KMS-11 (cell line): ENCODE results near the gene STIM1.

ENCODE experiments used
- H2AFZ ChIP-seq: fragments of 200-600 bp; sonication (generic); 2 replicates; pipeline ENCODE4 v1.6.1; 2016; ENCODE audit warnings: antibody characterized with exemption, mixed run types, low read depth
- H3K27ac ChIP-seq: fragments of 200-600 bp; sonication (generic); 2 replicates; pipeline ENCODE4 v1.6.1; 2016; ENCODE audit warnings: mild to moderate bottlenecking, mixed run types
- H3K27me3 ChIP-seq: fragments of 200-600 bp; sonication (generic); 2 replicates; pipeline ENCODE4 v1.6.1; 2017; ENCODE audit warnings: mild to moderate bottlenecking, low read depth, mixed run types, moderate library complexity; ENCODE audit not compliant: insufficient read depth
- H3K36me3 ChIP-seq: fragments of 200-600 bp; sonication (generic); 2 replicates; pipeline ENCODE4 v1.6.1; 2017; ENCODE audit warnings: mild to moderate bottlenecking, mixed run types; ENCODE audit not compliant: insufficient read depth
- H3K4me1 ChIP-seq: fragments of 200-600 bp; sonication (generic); 2 replicates; pipeline ENCODE4 v1.6.1; 2016; ENCODE audit warnings: mild to moderate bottlenecking, low read depth, mixed run types; ENCODE audit not compliant: poor library complexity, severe bottlenecking
- H3K4me2 ChIP-seq: fragments of 200-600 bp; sonication (generic); 2 replicates; pipeline ENCODE4 v1.7.0; 2016; ENCODE audit warnings: mild to moderate bottlenecking, mixed run types
- H3K4me3 ChIP-seq: fragments of 200-600 bp; sonication (generic); IDR thresholded peaks from 2 replicates; pipeline ENCODE4 v1.6.1; 2017; ENCODE audit warnings: low read depth, low read length, mixed read lengths; ENCODE audit not compliant: insufficient read depth
- H3K79me2 ChIP-seq: fragments of 200-600 bp; sonication (generic); 2 replicates; pipeline ENCODE4 v1.6.1; 2016; ENCODE audit warnings: low read depth, mixed run types; ENCODE audit not compliant: insufficient read depth
- H3K9ac ChIP-seq: fragments of 200-600 bp; sonication (generic); 2 replicates; pipeline ENCODE4 v1.6.1; 2016; ENCODE audit warnings: mild to moderate bottlenecking, mixed run types
- H4K20me1 ChIP-seq: fragments of 200-600 bp; sonication (generic); 2 replicates; pipeline ENCODE4 v1.6.1; 2016; ENCODE audit warnings: mild to moderate bottlenecking, mixed run types; ENCODE audit not compliant: insufficient read depth
- CTCF ChIP-seq: fragments of 200-600 bp; sonication (generic); conservative IDR thresholded peaks from 2 replicates; pipeline ENCODE4 v1.6.1; 2017; ENCODE audit warnings: low read depth, mild to moderate bottlenecking, antibody characterized with exemption, low read length, moderate library complexity, mixed read lengths

STIM1 gene

DNA sequence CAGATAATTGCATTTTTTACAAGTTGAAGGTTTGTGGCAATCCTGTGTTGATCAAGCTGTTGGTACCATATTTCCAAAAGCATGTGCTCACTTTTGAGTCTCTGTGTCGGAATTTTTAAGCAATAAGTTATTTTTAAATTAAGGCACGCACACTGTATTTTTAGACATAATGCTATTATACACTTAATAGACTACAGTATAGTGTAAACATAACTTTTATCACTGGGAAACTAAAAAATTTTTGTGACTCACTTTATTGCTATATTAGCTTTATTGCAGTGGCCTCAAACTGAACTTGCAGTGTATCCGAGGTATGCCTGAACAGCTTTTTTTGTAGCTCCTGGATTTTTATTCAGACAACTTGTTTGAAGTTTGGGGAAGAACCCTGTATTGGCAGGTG is 207.9 kb downstream of the STIM1 start:
- Histone ChIP-seq H3K4me2 (no peak overlapping the region), H2AFZ (no peak overlapping the region), H3K27me3 (no peaks in the 10 kb centered on the region), H3K27ac (no peak overlapping the region), H3K4me1 (peaks cover 24% of the 10 kb centered on the region), H3K36me3 (no peaks in the 10 kb centered on the region), H3K9ac (no peak overlapping the region), H3K4me3 (no peak overlapping the region), H4K20me1 (no peaks in the 10 kb centered on the region), H3K79me2 (no peaks in the 10 kb centered on the region)
- TF ChIP-seq CTCF: no peak

DNA sequence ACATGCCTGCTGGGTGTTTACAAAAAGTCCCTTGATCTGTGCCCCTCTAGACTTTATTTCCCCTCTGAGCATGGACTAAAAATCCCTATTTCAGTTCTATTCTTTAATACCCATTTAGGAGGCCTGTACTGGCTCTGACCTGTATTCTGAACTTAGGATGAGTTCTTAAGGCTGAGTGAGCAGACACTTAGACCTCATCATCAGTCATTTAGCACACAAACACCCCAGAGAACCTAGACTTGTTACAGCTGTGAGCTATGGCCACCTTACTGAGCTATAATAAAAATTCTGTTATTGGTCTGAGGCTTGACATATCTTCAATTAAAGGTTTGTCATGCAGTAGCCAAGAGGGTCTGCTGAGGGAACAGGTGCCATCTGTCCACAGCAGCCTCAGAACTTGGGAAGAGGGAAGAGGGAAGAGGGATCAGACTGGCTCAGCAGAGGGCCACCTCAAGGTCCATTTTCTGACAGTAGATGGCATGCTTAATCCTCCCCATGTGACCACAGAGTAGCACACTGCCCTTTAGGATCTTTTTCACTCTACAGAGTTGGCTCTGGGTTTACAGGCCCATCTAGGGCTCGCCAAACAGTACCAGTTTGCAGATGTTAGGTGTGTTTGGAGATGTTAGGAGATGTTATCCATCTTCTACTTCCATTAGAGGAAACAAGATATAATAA is 209.0 kb downstream of the STIM1 start:
- no peak overlapping the region for H2AFZ ChIP-seq
- no peak overlapping the region for H3K4me2 ChIP-seq
- H3K79me2 ChIP-seq: no peaks in the 10 kb centered on the region
- no peak overlapping the region for H3K27ac ChIP-seq
- H3K27me3 ChIP-seq: no peaks in the 10 kb centered on the region
- H3K36me3 ChIP-seq: no peaks in the 10 kb centered on the region
- H4K20me1 ChIP-seq: no peaks in the 10 kb centered on the region
- no peak for TF ChIP-seq CTCF
- no peak overlapping the region for H3K9ac ChIP-seq
- H3K4me1 ChIP-seq: peaks cover 34% of the 10 kb centered on the region
- no peak overlapping the region for H3K4me3 ChIP-seq

DNA sequence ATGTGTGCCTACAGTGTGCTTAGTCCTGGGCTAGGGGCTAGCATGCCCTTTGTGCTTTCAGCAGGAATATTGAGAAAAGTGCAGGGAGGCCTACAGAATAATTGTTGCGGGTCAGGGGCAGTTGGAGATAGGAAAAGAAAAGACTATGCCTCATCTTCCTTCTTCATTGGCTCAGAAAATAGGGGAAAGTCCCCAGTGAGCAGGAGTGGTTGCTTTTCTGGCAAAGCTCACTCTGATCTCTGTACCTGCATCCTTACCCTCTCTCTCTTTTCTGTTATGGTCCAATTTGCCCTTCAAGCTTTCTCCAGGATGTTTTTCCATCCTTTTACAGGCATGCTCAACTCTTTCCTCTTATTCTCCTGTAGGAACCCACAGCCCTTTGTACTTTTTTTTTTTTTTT is 209.6 kb downstream of the STIM1 start:
- Histone ChIP-seq H4K20me1 (no peaks in the 10 kb centered on the region), H3K4me3 (no peak overlapping the region), H3K36me3 (no peaks in the 10 kb centered on the region), H3K79me2 (no peaks in the 10 kb centered on the region), H3K4me1 (peaks cover 41% of the 10 kb centered on the region), H3K9ac (no peak overlapping the region), H3K4me2 (no peak overlapping the region), H2AFZ (no peak overlapping the region), H3K27me3 (no peaks in the 10 kb centered on the region), H3K27ac (no peak overlapping the region)
- TF ChIP-seq CTCF: no peak

DNA sequence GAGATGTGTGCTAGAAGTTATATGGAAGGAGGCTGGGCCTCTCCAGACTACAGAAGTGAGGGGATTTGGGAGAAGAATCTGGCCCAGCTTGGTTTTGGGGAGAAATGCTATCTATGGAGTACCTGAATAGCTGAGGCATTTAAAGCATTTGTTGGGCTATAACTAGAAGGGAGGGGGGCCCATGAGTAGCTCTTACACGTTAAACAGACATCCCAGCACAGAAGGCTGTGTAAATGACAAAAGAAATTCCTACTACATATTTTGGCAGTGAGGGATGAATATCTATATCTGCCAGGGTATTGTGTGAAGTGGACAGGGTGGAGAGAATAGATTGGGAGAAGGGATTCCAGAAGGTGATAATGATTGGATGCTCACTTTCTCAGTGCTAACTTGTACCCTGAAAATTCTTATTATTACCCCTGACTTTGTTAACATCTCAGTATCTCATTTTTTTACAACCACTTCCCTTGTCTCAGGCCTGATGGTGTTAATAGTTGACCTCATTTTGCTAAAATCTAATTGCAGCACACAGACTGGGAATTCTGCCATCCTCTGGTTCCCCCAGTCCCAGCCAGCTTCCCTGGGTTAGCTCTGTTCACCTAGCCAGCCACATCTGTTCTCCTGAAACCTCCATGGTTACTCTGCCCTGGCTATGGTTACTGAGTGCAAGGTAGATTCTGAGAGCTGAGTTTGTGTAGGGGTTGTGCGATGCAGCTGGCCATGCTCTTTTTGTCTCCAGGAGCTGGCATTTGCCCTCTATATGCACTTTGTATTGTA is 210.3 kb downstream of the STIM1 start:
- no peak for TF ChIP-seq CTCF
- H3K36me3 ChIP-seq: no peaks in the 10 kb centered on the region
- H3K4me3 ChIP-seq: no peak overlapping the region
- no peak overlapping the region for H3K9ac ChIP-seq
- peaks cover 43% of the 10 kb centered on the region for H3K4me1 ChIP-seq
- H3K79me2 ChIP-seq: no peaks in the 10 kb centered on the region
- no peak overlapping the region for H3K4me2 ChIP-seq
- no peaks in the 10 kb centered on the region for H3K27me3 ChIP-seq
- H3K27ac ChIP-seq: no peak overlapping the region
- H2AFZ ChIP-seq: no peak overlapping the region
- H4K20me1 ChIP-seq: no peaks in the 10 kb centered on the region
